ENCODE results near the gene CHRDL1.
"Not testable (repeated sequence)": the region's sequence is repeated elsewhere in the genome, so short reads cannot be mapped to it uniquely, and the experiment has no call there.

CHRDL1 gene

DNA sequence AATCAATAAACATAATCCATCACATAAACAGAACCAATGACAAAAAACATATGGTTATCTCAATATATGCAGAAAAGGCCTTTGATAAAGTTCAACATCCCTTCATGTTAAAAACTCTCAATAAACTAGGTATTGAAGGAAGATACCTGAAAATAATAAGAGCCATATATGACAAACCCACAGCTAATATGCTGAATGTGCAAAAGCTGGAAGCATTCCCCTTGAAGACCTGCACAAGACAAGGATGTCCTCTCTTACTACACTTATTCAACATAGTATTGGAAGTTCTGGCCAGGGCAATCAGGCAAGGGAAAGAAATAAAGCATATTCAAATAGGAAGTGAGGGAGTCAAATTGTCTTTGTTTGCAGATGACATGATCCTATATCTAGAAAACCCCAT, 141.3 kb downstream of the CHRDL1 start:
- not testable (repeated sequence) for DNase-seq (ENCODE audit: low spot score)

DNA sequence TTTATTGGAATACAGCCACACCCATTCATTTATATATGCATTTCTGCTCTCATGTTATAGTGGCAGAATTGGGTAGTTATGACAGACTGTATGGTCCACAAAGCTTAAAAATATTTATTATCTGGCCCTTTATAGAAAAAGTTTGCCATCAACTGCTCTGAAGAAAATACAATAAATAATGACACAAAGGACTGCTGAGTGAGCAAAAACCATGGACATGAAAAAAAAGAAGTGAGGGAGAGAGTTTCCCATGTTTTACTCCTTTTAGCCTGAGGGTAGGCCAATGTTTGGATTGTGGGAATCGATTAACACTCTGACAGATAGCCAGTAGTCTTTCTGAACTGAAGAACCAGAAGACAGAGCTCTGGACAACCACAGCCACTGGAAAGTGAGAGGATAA, 149.2 kb downstream of the CHRDL1 start:
- DNase-seq (ENCODE audit: low spot score): no peak
